Stimulated activated CD8-positive, alpha-beta memory T cell treated with anti-CD3 and anti-CD28 coated beads, Interleukin-7, amount 100 ng/mL, for 48 hours (primary cell): Measurements from ENCODE around the gene LIN54.
"Not testable (repeated sequence)": the region's sequence is repeated elsewhere in the genome, so short reads cannot be mapped to it uniquely, and the experiment has no call there.

ENCODE experiments used
- DNase-seq, 2 donors: peaks; one replicate each; pipeline ENCODE4 v3.0.0-alpha.2; 2020; ENCODE audit warnings: low read depth in 1 of 2; ENCODE audit errors: extremely low read depth in 1 of 2

LIN54 gene

GRCh38 chr4:83010522-83011318 lies at the start of gene LIN54:
Gene LIN54 (minus strand): TSS chr4:83010823. CDS start chr4:82984844, 25,979 bp downstream.
- peak; percentile 68 to 77 for DNase-seq

GRCh38 chr4:83054928-83055327 lies 44.3 kb upstream of the LIN54 start:
- no peak for DNase-seq

- DNase-seq = not testable (repeated sequence)
These were observed 38.2 kb upstream of the LIN54 start for GRCh38 chr4:83048781-83049180.

DNA sequence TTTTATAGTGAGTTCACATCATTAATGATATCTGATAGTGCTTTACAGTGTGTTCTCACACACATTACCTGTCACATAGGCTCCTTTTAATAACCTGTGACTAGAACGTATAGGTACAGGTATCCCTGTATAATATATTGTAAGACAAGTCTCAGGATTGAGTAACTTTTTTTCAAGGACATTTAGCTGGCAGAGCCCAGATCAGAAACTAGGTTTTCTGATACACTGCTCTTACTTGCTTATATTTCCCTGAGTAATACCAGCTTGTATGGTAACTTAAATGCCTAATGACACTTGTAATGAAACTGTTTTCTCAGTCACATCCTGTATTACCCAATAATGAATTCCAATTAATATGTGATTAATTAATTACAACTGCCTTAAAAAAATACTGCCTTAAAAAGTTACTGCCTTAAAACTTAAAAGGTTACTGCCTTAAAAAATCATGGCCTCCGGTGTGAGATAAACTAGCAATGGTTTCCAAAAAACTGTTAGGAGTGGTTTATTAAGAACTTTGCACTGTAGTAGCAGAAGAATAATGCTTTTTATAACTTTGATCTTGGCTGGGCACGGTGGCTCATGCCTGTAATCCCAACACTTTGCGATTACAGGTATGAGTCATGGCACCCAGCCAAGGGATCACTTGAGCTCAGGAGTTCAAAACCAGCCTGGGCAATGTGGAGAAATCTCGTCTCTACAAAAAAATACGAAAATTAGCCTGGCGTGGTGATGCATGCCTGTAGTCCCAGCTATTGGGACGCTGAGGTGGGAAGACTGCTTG lies 36.3 kb upstream of the LIN54 start:
- DNase-seq = no peak

DNA sequence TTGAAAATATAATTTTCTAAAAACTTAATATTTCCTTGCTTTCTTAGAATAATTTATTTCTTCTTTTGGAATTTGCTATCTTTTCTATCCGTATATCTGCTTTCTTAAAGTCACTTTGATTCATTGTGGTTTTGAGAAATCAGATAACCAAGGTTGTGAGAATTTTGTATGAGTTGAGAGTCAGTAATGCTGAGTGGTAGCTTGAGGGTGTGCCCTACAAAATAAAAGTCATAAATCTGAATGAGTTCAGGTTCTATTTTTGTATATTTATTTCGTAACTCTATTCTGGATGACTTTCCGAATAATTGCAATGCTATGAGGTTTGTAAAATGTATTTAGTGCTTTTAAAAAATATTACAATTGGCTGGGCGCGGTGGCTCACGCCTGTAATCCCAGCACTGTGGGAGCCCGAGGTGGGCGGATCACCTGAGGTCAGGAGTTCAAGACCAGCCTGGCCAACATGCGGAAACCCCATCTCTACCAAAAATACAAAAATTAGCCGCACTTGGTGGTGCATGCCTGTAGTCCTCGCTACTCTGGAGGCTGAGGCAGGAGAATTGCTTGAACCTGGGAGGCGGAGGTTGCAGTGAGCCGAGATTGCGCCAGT lies 33.3 kb upstream of the LIN54 start:
- no peak for DNase-seq

DNA sequence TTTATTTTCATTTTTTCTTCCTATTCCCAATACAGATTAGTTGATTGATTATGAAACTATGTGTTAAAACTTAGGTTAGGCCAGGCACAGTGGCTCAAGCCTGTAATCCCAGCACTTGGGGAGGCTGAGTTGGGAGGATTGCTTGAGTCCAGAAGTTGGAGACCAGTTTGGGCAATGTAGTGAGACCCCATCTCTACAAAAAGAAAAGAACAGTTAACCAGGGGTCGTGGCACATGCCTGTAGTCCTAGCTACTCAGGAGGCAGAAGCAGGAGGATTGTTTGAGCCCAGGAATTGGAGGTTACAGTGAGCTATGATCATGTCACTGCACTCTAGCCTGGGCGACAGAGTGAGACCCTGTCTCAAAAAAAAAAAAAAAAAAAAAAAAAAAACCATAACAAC lies 32.5 kb upstream of the LIN54 start:
- DNase-seq = not testable (repeated sequence)

- DNase-seq = no peak
These were observed 29.6 kb upstream of the LIN54 start for GRCh38 chr4:83040269-83040668.

GRCh38 chr4:83036991-83037665 lies 26.5 kb upstream of the LIN54 start:
- DNase-seq = no peak

DNA sequence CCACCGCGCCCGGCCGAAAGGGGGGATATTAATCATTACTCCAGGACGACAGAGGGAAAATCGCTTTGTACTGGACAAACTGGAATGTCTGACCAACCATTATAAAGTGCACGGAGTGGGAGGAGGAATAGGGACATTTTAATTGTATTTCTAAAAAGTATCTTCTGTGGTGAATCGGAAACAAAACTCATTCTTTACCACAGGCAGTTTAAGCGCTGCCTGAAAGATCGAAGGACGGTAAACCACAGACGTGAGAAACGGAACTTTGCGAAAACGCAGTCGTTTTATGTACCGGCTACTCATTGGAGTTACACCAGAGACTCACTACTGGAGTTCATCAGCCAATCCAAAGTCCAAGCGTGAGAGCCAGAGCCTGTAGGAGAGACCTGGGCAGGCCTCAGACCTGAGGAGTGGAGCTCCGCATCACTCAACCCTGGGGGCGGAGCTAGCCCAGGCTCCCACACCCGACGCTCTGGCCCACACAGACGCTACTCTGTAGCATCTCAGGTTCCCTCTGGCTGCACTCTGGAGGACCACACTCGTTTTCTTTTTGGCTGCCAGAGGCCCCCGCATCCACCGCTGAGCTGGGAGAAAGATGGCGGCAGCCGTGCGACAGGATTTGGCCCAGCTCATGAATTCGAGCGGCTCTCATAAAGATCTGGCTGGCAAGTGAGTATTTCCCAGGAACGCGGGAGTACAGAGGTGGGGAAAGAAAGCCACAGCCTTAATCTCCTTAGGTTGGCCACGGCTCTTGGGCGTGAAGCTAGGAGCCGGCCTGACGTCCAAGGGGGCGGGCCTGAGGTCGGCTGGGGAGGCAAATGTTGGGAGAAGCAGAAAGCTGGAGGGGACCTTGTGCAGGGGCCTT lies 24.2 kb upstream of the LIN54 start, which contains the start of gene COPS4:
Gene COPS4, plus strand, starts transcription at position 554 of the 865 bp plus-strand sequence. Its CDS starts 42 bp downstream, at position 596.
- peak; percentile 87 to 96 for DNase-seq

DNA sequence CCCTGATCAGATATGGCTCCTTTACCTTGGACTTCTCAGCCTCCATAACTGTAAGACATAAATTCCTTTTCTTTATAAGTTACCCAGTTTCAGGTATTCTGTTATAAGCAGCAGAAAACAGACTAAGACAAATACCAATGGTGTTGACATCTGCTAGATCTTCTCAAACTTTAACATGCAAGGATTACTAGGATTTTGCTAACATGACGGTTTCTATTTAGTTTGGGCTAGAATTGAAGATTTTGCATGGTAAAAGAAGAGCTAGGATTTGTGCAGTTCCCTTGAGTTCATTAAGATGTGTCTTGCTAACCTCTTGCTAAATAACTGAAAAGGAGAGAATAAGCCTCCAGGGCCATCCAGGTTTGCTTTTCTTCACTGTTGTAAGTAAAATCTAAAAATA lies 19.1 kb upstream of the LIN54 start:
- DNase-seq = no peak

- no peak for DNase-seq
These were observed 18.4 kb upstream of the LIN54 start for GRCh38 chr4:83028976-83029375.

DNA sequence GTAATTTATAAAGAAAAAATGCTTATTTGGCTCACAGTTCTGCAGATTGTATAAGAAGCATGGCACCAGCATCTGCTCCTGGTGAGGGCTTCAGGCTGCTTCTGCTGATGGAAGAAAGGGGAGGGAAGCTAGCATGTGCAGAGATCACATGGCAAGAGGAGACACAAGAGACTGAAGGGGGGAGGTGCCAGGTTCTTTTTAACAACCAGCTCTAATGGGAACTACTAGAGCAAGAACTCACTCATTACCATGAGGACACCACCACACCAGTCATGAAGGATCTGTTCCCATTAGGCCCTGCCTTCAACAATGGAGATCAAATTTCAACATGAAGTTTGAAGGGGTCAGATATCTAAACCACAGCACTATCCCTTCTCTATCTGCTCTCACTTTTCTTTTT lies 14.9 kb upstream of the LIN54 start:
- no peak for DNase-seq

DNA sequence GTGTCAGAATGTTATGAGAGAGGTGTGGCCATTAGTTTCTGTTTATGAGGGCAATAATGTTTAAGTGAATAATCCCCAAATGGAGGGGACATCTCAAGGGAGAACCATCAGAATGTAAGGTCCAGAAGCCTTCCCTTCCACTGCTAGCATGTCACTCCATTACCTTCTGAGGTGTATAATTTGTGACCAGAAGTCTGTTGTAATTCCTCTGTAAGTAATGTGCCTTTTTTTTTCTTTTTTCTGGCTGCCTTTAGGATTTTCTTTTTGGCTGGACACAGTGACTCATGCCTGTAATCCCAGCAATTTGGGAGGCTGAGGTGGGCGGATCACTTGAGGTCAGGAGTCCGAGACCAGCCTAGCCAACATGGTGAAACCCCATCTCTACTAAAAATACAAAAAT lies 13.6 kb upstream of the LIN54 start:
- DNase-seq = no peak

GRCh38 chr4:83023599-83023998 lies 13.0 kb upstream of the LIN54 start:
- not testable (repeated sequence) for DNase-seq

- DNase-seq = no peak
These were observed 12.3 kb upstream of the LIN54 start for GRCh38 chr4:83022724-83023450.

DNA sequence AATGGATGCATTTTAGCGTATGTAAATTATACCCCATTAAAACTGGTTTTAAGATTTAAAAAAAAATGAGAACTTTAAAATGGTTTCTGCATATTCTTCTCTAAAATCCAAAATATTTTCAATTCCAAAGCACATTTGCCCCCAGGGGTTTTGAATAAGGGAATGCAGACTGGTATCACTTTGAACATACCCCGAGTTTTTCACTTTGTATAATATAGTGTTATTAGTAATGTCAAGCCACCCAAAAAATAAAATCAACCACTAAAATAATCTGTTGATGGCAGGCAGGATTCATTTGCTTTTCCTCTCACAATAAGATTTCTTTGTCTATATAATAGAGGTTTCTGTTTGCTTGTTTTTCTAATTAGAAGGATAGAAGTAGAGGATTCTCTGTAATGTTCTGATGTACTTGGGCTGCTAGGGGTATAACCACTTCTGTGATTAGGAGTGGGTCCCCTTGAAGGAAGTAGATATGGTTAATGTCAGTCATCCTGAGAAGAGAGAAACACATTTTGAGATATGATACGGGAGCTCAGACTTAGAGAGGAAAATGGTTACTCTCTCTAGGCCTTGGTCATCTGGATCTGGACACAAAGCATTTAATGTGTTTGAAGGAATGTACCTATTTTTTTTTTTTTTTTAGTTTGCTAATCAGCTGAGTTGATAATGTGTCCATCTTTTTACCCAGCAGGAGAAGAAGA lies 9.3 kb upstream of the LIN54 start:
- DNase-seq = no peak

- DNase-seq = no peak
These were observed 3.3 kb upstream of the LIN54 start for GRCh38 chr4:83013902-83014301.

DNA sequence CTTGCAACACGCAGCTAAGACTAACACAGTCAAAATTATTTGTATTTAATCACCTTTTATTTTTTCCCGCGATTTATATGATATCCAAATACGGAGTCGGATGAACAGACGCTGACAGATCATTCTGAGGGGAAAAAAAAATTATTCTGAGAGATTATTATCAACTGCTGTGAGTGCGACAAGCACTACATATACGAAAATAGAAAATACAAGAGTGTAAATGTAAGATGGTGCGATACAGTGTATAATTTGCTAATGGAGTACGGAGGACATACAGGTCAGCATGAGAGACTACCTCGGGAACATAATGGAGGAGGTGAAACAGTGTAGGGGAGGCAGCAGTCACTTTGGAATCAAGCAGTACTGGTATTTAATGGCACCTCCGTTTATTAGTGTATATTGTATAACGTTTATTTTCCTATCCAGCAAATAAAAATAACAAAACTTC lies 2.8 kb upstream of the LIN54 start:
- no peak for DNase-seq
